MM.1S (cell line): Measurements from ENCODE around the gene UBE3B.

Experiments
- EZH2 ChIP-seq: fragments of 300-600 bp; sonication (generic); optimal IDR thresholded peaks from 2 replicates; pipeline ENCODE3; 2017; ENCODE audit warnings: low read depth, mild to moderate bottlenecking, antibody characterized with exemption, low read length, mixed read lengths
- EZH2phosphoT487 ChIP-seq: fragments of 300-600 bp; sonication (generic); IDR thresholded peaks from 2 replicates; pipeline ENCODE4 v1.6.1; 2018; ENCODE audit warnings: antibody characterized with exemption, low read length
- TF ChIP-seq, protein P1 (sequence below): fragments of 300-600 bp; sonication (generic); IDR thresholded peaks from 2 replicates; pipeline ENCODE4 v1.5.1; 2016; ENCODE audit warnings: antibody characterized with exemption, low read length, mixed read lengths

DNA sequence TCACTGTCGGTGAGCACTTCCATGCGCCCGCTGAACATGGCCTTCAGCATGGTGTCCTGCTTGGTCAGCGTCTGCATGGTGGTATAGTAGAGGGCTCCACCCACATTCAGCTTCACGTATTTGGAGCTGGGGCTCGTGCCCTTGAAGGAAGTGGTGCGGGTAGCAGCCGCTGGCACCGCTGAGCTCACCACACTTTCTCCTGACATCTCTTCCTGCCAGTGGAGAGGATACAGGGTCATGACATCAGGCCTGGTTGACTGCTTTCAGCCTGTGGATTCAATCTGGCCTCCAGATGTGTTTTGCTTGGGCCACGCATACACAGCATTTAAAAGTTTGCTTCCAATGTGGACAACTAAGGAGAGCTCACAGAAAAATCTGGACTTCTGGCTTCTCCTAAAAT is 7.9 kb upstream of the UBE3B start:
- TF ChIP-seq, protein P1, sequence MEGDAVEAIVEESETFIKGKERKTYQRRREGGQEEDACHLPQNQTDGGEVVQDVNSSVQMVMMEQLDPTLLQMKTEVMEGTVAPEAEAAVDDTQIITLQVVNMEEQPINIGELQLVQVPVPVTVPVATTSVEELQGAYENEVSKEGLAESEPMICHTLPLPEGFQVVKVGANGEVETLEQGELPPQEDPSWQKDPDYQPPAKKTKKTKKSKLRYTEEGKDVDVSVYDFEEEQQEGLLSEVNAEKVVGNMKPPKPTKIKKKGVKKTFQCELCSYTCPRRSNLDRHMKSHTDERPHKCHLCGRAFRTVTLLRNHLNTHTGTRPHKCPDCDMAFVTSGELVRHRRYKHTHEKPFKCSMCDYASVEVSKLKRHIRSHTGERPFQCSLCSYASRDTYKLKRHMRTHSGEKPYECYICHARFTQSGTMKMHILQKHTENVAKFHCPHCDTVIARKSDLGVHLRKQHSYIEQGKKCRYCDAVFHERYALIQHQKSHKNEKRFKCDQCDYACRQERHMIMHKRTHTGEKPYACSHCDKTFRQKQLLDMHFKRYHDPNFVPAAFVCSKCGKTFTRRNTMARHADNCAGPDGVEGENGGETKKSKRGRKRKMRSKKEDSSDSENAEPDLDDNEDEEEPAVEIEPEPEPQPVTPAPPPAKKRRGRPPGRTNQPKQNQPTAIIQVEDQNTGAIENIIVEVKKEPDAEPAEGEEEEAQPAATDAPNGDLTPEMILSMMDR = no peak
- TF ChIP-seq EZH2phosphoT487 (no peak), EZH2 (no peak)
